ENCODE results near the gene TRERF1.

- TF ChIP-seq CTCF (optimal IDR thresholded peaks at IDR 0.05 in 1 of 3, IDR thresholded peaks at IDR 0.05 in 1 of 3, conservative IDR thresholded peaks at IDR 0.05 in 1 of 3; ENCODE audit: extremely low read depth in 1 of 3, insufficient read depth in 2 of 3, low read length in 3 of 3) (no peak), EZH2 (IDR thresholded peaks at IDR 0.05; ENCODE audit: low read length) (no peak)
These were observed 31.0 kb downstream of the TRERF1 start for GRCh38 chr6:42420741-42421140.

Measured in keratinocyte (primary cell).